NCI-H446 treated with DMSO at 0.1 percent for 48 hours (cell line): Measurements from ENCODE around the gene ARMS2.

Experiments
- DNase-seq: peaks from one replicate; lab custom pipeline; 2025; lab: John Stamatoyannopoulos, UW

ARMS2 gene, protein sequence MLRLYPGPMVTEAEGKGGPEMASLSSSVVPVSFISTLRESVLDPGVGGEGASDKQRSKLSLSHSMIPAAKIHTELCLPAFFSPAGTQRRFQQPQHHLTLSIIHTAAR

DNA sequence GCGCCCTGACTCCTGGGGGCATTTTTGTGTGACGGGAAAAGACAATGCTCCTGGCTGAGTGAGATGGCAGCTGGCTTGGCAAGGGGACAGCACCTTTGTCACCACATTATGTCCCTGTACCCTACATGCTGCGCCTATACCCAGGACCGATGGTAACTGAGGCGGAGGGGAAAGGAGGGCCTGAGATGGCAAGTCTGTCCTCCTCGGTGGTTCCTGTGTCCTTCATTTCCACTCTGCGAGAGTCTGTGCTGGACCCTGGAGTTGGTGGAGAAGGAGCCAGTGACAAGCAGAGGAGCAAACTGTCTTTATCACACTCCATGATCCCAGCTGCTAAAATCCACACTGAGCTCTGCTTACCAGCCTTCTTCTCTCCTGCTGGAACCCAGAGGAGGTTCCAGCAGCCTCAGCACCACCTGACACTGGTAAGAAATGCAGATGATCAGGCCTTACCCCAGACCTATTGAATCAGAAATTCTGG lies at the start of gene ARMS2:
TSS of gene ARMS2 (plus strand) at position 51 of the 478 bp plus-strand sequence. CDS start at position 126, 75 bp downstream.
- DNase-seq = no peak

DNA sequence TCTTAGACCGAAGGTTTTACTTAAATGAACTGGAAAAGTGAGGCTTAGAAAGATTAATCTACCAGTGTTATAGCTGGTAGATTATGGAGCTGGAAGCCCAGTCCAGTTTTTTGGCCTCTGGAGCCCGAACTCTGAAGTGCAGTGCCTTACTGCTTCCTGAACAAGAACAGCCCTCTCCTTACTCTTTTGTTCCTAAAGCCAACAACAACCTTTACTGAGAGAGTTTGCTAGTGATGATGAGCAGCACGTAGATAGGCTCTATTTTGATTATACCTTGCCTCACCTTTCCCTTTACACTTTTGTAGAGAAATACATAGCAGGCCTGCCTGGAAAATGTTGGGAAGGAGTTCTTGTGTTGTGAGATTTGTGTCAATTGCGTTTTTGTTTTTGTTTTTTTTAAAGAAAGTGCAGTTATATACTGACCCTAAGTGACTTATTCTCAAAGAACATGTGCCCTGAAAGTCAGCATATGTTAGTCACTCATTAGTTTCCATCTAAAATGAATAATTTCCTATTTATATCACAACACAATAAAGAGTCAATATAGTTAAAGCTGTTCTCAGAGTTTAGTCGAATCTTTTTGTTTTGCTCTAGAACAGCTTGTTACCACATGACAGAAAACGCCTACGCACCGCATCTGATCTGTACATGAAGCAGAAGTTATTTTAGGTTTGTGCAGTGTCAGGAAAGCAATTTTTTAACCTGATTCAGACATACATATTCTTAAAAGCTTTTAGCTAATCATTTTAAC lies 46.9 kb upstream of the ARMS2 start:
- no peak for DNase-seq

DNA sequence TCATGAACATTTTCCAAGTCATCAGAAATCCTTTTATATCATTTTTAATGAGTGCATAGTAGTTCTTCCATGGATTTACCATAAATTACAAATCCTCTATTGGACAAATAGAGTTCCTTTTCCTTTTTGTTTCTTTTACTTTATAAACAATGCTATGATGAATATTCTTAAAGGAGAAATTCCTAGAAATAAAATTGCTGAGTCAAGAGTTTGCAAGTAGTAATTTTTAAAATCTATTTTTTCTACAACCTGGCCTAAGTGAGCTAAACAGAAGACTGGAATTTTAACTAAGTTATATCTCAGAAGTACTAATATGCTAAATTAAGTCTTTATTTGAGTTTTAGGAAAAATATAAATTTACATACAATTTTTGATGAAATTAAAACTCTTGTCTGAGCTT lies 41.1 kb upstream of the ARMS2 start:
- no peak for DNase-seq

DNA sequence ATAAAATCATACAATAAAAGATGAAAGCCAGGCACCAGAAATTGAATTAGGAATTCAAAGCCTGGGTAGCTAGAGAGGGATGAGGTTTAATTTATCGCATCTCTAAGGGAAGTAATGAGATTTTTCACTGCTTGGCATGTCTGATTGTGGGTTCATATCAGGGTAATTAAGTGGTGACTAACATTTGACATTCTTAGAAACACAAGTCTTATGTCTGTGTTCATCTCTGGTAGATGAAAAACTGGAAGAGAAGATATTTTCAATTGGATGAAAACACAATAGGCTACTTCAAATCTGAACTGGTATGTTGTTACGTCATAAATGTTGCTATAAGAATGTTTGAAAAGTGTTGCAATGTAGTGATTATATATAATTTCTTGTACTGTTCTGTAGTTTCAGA lies 36.8 kb upstream of the ARMS2 start:
- no peak for DNase-seq

DNA sequence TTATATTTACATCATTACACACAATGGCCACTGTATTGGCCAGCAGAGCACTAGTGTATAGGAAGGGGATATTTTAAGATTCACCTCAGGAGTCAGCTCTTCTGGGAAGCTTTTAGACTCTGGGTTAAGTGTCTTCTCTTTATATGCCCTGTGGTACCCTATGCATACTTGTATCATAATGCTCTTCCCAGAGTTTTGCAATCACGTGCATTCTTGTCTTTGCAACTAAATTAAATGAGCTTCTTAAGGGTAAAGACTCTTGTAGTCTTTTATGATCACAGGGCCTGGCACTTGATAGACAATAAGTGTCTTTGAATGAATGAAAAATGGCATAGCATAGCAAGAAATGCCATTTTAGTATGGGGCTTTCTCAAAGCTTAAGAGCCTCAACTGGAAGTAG lies 35.4 kb upstream of the ARMS2 start:
- DNase-seq = no peak

DNA sequence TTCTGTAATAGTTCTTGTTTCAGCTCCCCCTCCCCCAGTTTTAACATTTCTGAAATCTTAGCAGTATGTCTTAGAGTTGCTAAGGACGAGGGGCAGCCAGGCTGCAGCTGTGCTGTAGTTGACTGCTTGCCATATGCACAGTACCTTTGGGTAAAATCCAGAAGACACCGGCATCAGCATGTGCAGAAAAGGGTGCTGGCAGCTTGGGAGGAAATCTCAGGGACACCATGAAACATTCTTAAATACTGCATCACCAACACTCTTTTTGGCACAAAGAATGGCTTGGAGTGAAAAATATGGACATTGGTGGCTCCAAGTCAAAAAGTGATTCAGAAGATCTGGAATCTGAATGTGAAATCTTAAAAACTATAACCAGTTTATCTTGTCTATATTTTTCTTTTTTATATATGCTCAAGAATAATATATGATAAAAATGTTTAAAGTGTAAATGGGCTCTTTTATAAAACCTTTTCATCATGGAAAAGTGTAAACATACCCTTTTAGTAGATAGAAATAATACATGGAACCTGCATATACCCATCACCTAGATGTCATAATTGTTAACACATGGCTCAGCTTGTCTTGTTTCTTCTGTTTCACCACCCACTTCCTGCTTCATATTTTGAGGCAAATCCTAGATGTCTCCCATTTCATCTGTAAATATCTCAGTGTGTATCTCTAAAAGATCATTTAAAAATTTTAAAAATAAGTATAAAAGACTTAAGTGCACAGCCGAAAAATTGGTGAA lies 34.4 kb upstream of the ARMS2 start:
- peak; percentile 5 for DNase-seq

DNA sequence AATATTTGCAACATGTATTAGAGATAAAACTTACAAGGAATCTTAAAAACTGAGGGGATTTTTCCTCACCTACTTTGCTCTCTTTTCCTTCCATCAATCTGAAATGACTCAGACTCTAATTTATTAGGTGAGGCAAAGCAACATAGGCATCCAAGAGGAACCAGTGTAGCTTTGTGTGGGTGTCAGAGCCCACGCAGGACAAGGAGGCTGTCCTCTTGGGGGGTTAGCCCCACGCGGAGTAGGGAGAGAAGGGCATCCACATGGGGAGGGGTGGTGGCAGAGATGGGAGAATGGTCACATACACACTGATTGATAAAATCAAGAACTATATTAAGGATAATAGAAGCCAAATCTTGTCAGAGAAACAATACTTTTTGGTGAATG lies 33.8 kb upstream of the ARMS2 start:
- DNase-seq = no peak

DNA sequence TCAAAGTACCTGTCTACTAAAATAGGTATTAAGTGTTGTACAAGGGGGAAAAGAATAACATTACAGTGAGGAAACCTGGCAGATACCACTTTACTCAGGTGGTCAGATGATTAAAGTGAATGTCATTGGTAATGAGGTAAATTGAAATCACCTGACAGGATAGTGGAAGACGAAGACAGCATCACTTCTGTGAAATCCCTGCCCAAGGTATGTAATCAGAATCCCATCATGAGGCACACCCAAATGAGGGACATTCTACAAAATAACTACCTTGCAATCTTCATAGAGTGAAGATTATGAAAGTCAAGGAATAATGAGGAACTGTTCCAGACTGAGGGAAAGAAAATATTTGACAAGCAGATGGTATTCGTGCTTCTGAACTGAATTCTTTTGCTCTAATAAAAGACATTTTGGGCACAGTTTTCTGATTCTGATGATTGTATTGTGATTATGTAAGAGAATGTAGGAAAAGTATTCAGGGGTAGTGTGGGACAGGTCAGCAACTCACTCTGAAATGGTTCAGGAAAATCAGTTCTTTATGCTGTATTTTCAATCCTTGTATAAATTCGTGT lies 33.3 kb upstream of the ARMS2 start:
- no peak for DNase-seq

DNA sequence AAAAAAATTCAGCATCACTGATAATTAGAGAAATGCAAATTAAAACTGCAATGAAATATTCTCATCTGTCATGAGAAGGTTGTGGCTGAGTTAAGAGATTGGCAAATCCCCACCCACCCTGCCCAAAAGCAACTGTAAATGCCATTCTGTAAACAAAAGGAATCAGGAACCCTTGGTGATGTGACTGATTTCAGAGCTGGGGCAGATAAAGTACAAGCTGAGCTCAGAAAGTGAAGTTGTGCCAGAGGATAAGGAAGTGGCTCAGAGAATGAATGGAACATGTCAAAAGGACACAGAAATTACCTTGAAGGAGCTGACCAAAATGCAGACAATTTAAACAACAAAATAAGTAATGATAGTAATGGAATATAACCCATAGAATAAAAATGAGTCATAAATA lies 32.7 kb upstream of the ARMS2 start:
- no peak for DNase-seq

DNA sequence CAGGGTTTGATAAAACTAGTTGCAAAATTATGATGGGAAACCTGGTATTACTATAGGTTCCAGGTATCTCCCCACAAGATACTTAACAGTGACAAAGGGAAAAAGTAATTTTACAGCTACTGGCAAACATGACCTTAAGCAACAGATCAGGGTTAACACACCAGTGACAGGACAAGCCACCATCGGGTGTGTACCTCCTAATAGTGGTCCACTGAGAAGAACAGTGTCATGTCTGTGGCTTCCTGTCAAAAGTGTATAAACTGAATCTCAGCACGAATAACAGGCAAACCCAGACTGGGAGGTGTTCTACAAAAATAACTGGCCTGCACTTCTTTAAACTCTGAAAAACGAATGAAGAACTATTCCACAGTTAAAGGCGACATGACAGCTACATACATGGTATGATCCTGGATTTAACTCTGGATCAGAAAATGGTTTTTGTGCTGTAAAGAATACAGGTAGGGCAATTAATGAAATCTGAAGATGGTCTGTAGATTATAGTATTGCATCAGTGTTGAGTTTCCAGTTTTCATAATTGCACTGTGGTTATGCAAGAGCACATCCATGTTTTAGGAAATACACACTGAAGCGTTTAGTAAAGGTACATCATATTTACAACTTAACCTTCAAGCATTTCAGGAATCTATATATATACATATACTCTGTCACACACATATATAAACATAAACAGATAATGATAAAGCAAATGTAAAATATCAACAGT lies 32.0 kb upstream of the ARMS2 start:
- DNase-seq = no peak

DNA sequence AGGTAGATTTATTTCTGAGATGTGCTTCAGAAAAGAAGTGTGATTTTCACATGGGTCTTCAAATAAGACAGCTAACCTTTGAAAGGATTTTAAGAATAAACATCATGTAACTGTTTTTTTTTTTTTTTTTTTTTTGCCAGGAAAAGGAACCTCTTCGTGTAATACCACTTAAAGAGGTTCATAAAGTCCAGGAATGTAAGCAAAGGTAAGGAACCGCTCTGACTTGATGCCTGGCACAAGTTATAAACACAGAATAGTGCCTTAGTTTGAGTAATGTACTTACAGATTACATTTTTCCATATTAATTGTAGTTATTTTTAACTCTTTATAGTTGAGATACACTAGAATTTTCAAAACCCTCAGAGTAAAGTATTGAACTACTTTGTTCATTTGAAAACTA lies 30.4 kb upstream of the ARMS2 start:
- no peak for DNase-seq

DNA sequence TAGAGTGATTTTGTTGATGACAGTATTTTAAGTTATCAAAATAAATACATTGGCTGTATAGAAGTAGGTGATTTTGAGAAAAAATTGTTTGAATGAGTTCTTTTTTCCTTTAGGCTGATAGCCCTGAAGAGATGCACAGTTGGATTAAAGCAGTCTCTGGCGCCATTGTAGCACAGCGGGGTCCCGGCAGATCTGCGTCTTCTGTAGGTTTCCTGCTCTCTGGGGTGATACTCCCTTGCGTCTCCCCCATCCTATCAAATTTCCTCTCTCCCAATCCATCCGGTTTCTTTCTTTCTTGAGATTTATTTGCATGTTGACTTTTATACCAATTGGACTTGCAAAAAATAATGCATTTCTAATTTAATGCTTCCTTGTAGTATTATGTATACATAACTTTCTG lies 27.6 kb upstream of the ARMS2 start:
- DNase-seq = no peak

DNA sequence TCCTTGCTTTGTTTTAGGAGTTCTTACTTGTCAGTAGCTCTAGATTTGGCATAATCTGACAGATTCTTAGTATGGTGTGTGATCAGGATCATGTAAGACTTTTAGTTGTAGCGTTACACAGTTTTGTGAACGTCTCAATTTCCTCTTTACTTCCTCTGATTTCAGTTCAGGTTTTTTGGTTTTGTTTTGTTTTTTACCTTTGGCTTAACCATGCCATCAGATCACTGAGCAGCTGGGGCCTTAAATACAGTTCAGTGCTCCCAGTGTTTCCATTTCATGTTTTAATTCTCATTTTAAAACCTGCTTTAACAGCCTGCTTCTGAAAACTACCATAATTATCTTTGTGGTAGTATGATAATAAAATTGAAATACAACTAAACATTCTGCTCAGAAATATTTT lies 27.2 kb upstream of the ARMS2 start:
- DNase-seq = no peak

DNA sequence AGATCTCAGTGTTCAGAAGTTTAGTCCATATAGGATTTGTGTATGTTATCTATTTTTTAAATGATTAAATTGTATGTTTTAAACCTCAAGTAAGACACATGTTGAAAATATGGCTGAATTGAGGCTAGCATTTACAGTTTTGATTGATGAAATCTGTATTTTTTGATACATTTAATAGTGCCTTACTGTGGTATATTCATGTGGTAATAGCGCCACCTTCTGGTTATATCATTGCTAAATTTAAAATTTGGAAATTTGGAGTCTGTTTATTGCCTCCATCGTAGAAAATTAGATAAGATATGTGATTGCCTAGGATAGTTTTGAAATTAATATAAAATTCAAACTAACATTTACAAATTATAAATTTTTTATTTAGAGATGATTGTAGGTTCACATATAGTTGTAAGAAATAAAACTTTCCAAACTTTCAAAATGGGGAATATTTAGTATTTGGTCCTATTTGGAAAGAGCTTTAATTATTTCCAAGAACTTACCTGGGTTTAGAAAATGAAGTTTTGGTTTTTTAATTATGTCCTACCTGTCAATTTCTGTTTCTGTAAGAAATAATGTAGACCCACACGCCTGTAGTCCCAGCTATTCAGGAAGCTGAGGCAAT lies 19.1 kb upstream of the ARMS2 start:
- DNase-seq = peak; percentile 28

DNA sequence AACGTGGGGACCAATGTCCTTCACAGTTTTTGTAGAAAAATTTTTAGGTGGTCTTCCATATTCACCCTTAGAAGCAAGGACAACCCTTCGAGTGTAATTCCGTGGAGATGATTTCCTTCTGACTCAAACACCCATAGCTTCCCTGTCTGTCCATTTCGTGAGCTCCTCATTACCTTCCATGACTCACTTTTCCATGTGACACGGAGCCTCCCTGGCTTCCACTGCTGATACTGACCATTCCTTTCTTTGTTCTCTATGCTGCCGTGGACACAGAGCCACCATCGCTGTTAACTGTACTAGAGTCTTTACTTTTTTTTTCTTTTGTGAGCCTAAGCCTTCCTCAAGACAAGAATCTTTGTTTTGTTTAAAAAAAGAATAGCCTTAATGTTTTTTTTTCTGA lies 12.5 kb upstream of the ARMS2 start:
- DNase-seq = no peak

DNA sequence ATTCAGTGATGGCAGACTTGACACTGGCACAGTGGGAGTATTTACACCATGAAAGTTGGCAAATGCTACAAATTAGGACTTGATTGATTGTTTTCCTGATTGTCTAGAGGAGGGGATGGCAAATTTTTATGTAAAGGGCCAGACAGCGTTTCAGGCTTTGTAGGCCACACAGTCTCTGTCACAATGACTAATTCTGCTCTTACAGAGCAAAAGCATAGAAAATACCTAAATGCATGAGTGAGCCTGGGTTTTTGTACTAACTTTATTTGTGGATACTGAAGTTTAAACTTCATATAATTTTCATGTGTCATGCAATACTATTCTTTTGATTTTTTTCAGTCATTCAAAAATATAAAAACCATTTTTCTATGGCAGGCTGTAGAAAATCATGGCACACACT lies 9.0 kb upstream of the ARMS2 start:
- DNase-seq = no peak

DNA sequence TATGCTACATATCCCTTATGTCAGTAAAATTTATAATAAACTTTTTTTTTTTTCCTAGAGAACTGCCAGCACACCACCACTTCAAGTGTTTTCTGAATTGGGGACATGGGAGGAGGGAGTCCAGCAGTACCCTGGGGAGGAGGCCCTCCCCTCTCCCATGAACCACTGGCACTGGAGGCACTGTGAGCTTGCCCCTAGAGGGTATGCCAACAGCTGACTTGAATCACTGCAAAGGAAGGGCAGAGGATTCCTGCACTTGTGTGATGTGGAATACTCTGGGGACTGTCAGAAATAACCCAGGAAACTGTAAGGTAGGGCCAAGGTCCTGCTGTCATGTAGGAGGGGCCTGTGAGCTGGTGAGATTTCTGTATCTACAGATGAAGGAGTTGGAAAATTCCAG lies 8.5 kb upstream of the ARMS2 start:
- no peak for DNase-seq

DNA sequence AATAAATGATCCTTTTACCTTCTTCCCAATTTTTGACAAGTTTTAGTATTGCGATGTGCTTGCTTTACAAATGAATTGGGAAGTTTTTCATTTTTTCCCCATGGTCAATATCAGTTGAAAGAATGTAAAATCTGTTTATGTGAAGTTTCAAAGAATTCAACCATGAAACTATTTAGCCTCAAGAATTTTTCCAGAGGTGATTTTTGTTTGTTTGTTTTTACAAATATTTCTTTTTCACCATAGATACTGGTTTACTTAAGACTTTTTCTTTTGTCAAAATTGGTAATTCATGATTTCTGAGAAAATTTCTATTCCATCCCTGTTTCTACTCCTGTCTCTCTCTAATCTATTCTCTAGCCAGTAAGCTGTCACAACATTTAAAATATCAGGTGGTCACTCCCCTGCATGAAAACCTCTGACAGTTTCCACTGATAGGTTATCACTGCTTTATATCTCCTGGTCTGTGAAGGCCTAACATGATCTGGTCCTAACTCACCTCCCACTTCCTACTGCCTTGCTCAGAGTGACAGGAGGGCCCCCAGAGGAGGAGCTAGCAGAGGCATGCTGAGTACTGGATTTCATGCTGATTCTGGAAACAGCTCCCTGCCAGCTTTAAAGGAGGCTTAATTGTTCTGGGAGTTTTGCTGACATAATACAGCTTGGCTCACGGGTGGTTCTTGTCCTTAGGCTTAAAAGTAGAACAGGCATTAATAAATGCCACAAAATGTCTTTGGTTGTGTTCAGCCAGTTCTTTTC lies 7.6 kb upstream of the ARMS2 start:
- no peak for DNase-seq

DNA sequence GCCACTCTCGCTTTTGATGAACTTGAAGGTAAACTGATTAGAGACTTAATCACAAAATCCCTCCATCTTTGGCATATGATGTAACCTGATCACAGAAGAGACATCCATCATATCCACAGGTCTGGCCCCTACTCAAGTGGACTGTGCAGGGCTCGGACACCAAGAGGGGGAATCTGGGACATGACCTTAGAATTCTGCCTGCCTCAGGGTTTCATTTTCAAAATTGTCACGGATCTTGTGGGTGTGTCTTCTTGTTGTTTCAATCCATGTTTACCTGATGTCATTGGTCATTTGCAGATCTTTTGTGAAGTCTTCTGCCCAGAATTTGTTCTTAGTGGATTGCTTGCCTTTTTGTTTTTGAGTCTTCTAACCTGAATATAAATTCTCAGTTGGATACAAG lies 5.9 kb upstream of the ARMS2 start:
- no peak for DNase-seq

DNA sequence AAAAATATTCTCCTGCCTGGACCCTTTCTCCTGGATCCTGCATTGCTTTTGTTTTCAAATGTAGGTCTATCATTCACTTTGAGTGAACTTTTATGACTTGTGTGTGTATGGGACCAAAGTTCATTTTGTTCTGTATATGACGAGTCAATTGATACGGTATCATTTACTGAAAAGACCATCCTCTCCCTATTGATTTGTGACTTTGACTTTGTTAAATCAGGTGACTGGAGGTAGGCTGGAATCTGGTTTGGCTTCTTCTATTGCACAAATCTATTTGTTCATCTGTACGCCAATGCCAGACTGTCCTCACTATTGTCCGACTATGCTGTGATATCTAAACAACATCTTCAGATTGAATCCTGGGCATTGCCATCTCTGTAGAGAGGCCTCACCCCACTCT lies 5.3 kb upstream of the ARMS2 start:
- no peak for DNase-seq

DNA sequence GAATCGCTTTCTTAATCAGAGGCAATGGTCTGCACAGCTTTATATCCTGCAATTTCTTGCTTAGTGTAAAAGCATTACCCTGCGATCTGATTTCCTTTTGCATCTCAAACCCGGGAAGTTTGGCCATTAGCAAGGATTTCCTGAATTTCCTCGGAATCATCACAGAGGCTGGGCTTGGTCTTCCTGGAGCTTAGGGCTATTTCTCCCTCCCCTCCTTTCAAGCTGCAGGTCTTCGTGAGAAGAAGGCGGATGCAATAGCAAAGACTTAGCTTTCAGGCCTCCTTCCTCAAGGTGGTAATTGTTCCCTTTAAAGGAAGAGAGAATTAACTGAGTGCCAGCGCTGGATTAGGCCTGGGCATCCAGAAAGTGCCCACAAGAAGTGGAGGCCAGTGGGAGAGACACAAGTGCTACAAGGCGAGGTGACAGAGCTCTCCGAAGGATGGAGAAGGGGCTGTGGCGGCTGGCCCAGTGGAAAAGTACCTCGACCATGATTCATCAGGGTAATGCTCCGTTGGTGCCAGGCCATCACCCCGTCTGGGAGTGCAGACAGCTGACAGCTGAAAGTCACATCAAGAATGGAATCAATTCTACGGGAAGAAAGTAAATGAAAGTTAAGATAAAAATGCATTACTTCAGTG lies 4.0 kb upstream of the ARMS2 start:
- no peak for DNase-seq
